K562 (cell line): ENCODE data around the gene MAPKAPK3. TPM values are rescaled to one million over a fixed set of nuclear protein-coding genes. Genes with fewer than 3 reads are reported as not detected.

Source experiments
- ATF7 ChIP-seq: fragments of 450-650 bp; IDR thresholded peaks from 2 replicates; pipeline ENCODE4 v1.7.1; 2014; ENCODE audit warnings: mild to moderate bottlenecking, moderate library complexity
- CHD1 ChIP-seq: fragments of 200-600 bp; sonication (generic); IDR thresholded peaks from one replicate; pipeline ENCODE4 v1.6.1; 2012; ENCODE audit warnings: mild to moderate bottlenecking, moderate library complexity, low read length, inconsistent platforms
- ELF1 ChIP-seq: fragments of 200-800 bp; sonication (Bioruptor generic); IDR thresholded peaks from 2 replicates; pipeline ENCODE4 v1.6.1; 2016; ENCODE audit warnings: missing genetic modification characterization, missing compliant biosample characterization
- ELF2 ChIP-seq: fragments of 250-450 bp; sonication (Bioruptor Pico); IDR thresholded peaks from 2 replicates; pipeline ENCODE4 v1.5.0; 2021; ENCODE audit warnings: mild to moderate bottlenecking
- JUND ChIP-seq, 2 experiments: IDR thresholded peaks; 2 replicates in 1 of 2; 3 replicates in 1 of 2; pipeline ENCODE4 v1.6.1; 2011; ENCODE audit warnings: borderline replicate concordance in 2 of 2, low read depth in 2 of 2, low read length in 2 of 2, improper control_type of control experiment in 1 of 2, missing biosample characterization in 1 of 2, missing genetic modification characterization in 1 of 2, missing genetic modification reagents in 1 of 2
- KLF13 ChIP-seq: fragments of 450-650 bp; IDR thresholded peaks from 2 replicates; pipeline ENCODE4 v1.6.1; 2016; ENCODE audit warnings: missing genetic modification characterization, low read depth, mild to moderate bottlenecking, missing compliant biosample characterization, moderate library complexity, borderline replicate concordance
- MCM7 ChIP-seq, 2 experiments: fragments of 450-650 bp; IDR thresholded peaks; 2 replicates each; pipeline ENCODE4 v1.6.1; 2016 to 2018
- NFIC ChIP-seq: fragments of 450-650 bp; IDR thresholded peaks from 2 replicates; pipeline ENCODE4 v1.6.1; 2017; ENCODE audit warnings: mild to moderate bottlenecking, inconsistent platforms
- NR2C2 ChIP-seq, 2 experiments: fragments of 200-800 bp in 1 of 2; sonication (Bioruptor generic) in 1 of 2; sonication (generic) in 1 of 2; formaldehyde crosslinking in 1 of 2; IDR thresholded peaks; 2 replicates each; pipeline versions ENCODE4 v1.6.1 to v1.8.0; 2016 to 2022; ENCODE audit warnings: mild to moderate bottlenecking in 1 of 2, missing compliant biosample characterization in 1 of 2, missing genetic modification characterization in 1 of 2, missing genetic modification reagents in 1 of 2
- PHF8 ChIP-seq: fragments of 200-600 bp; sonication (generic); IDR thresholded peaks from 2 replicates; pipeline ENCODE4 v1.6.1; 2012; ENCODE audit warnings: mixed run types, mild to moderate bottlenecking, inconsistent platforms, low read length, moderate library complexity, borderline replicate concordance
- POLR2B ChIP-seq: fragments of 450-650 bp; IDR thresholded peaks from 2 replicates; pipeline ENCODE4 v1.6.1; 2018; ENCODE audit warnings: low read depth; ENCODE audit not compliant: partially characterized antibody
- RCOR1 ChIP-seq, 2 experiments: IDR thresholded peaks; 2 replicates each; pipeline ENCODE4 v1.6.1; 2012; ENCODE audit warnings: low read depth in 2 of 2, low read length in 2 of 2, borderline replicate concordance in 1 of 2, improper control_type of control experiment in 1 of 2
- SIN3A ChIP-seq, 2 experiments: fragments of 150-350 bp in 1 of 2; IDR thresholded peaks; 2 replicates each; pipeline ENCODE4 v1.6.1; 2011 to 2016; ENCODE audit warnings: borderline replicate concordance in 2 of 2, low read depth in 2 of 2, low read length in 2 of 2, mild to moderate bottlenecking in 2 of 2, moderate library complexity in 2 of 2; ENCODE audit not compliant: control insufficient read depth in 1 of 2
- SRSF3 ChIP-seq: fragments of 200-400 bp; formaldehyde crosslinking; IDR thresholded peaks from 2 replicates; pipeline ENCODE4 v1.6.1; 2016; ENCODE audit warnings: mild to moderate bottlenecking, low read length, moderate library complexity; ENCODE audit not compliant: insufficient read depth
- SRSF7 ChIP-seq: fragments of 200-400 bp; formaldehyde crosslinking; optimal IDR thresholded peaks from 2 replicates; pipeline ENCODE3; 2017; ENCODE audit warnings: mild to moderate bottlenecking, low read depth, low read length
- TAF9B ChIP-seq: fragments of 450-650 bp; IDR thresholded peaks from 2 replicates; pipeline ENCODE4 v1.6.1; 2018; ENCODE audit warnings: mild to moderate bottlenecking; ENCODE audit not compliant: partially characterized antibody
- ZNF197 ChIP-seq: fragments of 200-800 bp; sonication (Bioruptor generic); IDR thresholded peaks from 2 replicates; pipeline ENCODE4 v1.6.1; 2016; ENCODE audit warnings: low read depth, missing genetic modification characterization, missing compliant biosample characterization
- ZNF24 ChIP-seq: fragments of 450-650 bp; IDR thresholded peaks from 2 replicates; pipeline ENCODE4 v1.6.1; 2016
- ZNF830 ChIP-seq: fragments of 250-450 bp; sonication (Bioruptor Pico); IDR thresholded peaks from 2 replicates; pipeline ENCODE4 v1.5.0; 2021; ENCODE audit warnings: mild to moderate bottlenecking
- polyA plus RNA-seq, 8 experiments: library from polyadenylated mRNA; depleted of rRNA in 4 of 8; stranded (reverse) in 5 of 8; unstranded in 3 of 8; fragments of >200 nt; fragmentation: Nextera tagmentation in 2 of 8; fragmentation: Illumina TruSeq in 1 of 8; extraction: Ambion mirVana in 2 of 8; extraction: Trizol in 1 of 8; gene quantifications; 2 replicates each; pipeline versions ENCODE4 v1.2.1 to v1.2.3, GENCODE V29; 2011 to 2014; ENCODE audit warnings: inconsistent platforms in 1 of 8, missing spikeins in 1 of 8
- total RNA-seq, 7 experiments: library from RNA; depleted of rRNA in 6 of 7; stranded (reverse); fragments of >200 nt in 6 of 7; fragmentation: Illumina TruSeq in 2 of 7; extraction: Trizol in 2 of 7; gene quantifications; 2 replicates each; pipeline versions ENCODE4 v1.2.1 to v1.2.3, GENCODE V29; 2011 to 2021; ENCODE audit warnings: low replicate concordance in 1 of 7
- TF ChIP-seq, protein P1 (sequence below): fragments of 450-650 bp; IDR thresholded peaks from 2 replicates; pipeline ENCODE4 v1.6.1; 2016
- TF ChIP-seq, protein P2 (sequence below): fragments of 450-650 bp; IDR thresholded peaks from 2 replicates; pipeline ENCODE4 v1.6.1; 2017; ENCODE audit warnings: antibody characterized with exemption, mild to moderate bottlenecking

MAPKAPK3 gene
- total and polyA plus RNA-seq, 9 of the 15 experiments (the other 6 are each of a cell fraction or from before 2014, with no cell fraction given), result 8.0 to 56.4 (median 41.2) TPM

GRCh38 chr3:50612234-50612882 is 4.6 kb upstream of the MAPKAPK3 start (continued):
- TF ChIP-seq SIN3A (IDR thresholded peaks at IDR 0.05; ENCODE audit: borderline replicate concordance in 2 of 2, control insufficient read depth in 1 of 2, low read depth in 2 of 2, low read length in 2 of 2) (peak in 1 of 2 experiments; percentile 18; a peak in 2 of 4 replicates), RCOR1 (IDR thresholded peaks at IDR 0.05; ENCODE audit: borderline replicate concordance in 1 of 2, low read depth in 2 of 2, low read length in 2 of 2) (peak in 1 of 2 experiments; percentile 77; a peak in 3 of 4 replicates), ZNF24 (peak; percentile 43; the same call in 1 of the 2 replicates), SRSF3 (no peak), KLF13 (tag) (peak; percentile 47; the same call in 1 of the 2 replicates), ZNF197 (CRISPR knock-in tag) (peak; percentile 29; the same call in 1 of the 2 replicates), PHF8 (peak; percentile 41; the same call in 1 of the 2 replicates), NR2C2 (CRISPR knock-in tag; IDR thresholded peaks at IDR 0.05) (no peak), NR2C2 (tag; IDR thresholded peaks at IDR 0.05) (peak; percentile 55), SRSF7 (no peak), ELF2 (CRISPR knock-in tag) (no peak), NFIC (peak; percentile 33), TAF9B (peak; percentile 40), ZNF830 (CRISPR knock-in tag) (no peak), ATF7 (0 out of 2 replicates have a peak, but pooled peaks have one; percentile 52), ELF1 (no peak), CHD1 (peak; percentile 92), JUND (IDR thresholded peaks at IDR 0.05; ENCODE audit: borderline replicate concordance, low read depth, low read length) (0 out of 2 replicates have a peak, but pooled peaks have one; percentile 21), JUND (tag; IDR thresholded peaks at IDR 0.05; ENCODE audit: borderline replicate concordance, low read depth, low read length) (no peak; the same call in 2 of the 3 replicates), POLR2B (peak; percentile 88), MCM7 (IDR thresholded peaks at IDR 0.05) (no peak)
- TF ChIP-seq, protein P1, sequence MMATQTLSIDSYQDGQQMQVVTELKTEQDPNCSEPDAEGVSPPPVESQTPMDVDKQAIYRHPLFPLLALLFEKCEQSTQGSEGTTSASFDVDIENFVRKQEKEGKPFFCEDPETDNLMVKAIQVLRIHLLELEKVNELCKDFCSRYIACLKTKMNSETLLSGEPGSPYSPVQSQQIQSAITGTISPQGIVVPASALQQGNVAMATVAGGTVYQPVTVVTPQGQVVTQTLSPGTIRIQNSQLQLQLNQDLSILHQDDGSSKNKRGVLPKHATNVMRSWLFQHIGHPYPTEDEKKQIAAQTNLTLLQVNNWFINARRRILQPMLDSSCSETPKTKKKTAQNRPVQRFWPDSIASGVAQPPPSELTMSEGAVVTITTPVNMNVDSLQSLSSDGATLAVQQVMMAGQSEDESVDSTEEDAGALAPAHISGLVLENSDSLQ, result 0 out of 2 replicates have a peak, but pooled peaks have one; percentile 1
- TF ChIP-seq, protein P2, sequence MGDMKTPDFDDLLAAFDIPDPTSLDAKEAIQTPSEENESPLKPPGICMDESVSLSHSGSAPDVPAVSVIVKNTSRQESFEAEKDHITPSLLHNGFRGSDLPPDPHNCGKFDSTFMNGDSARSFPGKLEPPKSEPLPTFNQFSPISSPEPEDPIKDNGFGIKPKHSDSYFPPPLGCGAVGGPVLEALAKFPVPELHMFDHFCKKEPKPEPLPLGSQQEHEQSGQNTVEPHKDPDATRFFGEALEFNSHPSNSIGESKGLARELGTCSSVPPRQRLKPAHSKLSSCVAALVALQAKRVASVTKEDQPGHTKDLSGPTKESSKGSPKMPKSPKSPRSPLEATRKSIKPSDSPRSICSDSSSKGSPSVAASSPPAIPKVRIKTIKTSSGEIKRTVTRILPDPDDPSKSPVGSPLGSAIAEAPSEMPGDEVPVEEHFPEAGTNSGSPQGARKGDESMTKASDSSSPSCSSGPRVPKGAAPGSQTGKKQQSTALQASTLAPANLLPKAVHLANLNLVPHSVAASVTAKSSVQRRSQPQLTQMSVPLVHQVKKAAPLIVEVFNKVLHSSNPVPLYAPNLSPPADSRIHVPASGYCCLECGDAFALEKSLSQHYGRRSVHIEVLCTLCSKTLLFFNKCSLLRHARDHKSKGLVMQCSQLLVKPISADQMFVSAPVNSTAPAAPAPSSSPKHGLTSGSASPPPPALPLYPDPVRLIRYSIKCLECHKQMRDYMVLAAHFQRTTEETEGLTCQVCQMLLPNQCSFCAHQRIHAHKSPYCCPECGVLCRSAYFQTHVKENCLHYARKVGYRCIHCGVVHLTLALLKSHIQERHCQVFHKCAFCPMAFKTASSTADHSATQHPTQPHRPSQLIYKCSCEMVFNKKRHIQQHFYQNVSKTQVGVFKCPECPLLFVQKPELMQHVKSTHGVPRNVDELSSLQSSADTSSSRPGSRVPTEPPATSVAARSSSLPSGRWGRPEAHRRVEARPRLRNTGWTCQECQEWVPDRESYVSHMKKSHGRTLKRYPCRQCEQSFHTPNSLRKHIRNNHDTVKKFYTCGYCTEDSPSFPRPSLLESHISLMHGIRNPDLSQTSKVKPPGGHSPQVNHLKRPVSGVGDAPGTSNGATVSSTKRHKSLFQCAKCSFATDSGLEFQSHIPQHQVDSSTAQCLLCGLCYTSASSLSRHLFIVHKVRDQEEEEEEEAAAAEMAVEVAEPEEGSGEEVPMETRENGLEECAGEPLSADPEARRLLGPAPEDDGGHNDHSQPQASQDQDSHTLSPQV, result 0 out of 2 replicates have a peak, but pooled peaks have one; percentile 42
